IgD-negative memory B cell (primary cell): ENCODE results near the gene ARPC3. TPM values are rescaled to one million over a fixed set of nuclear protein-coding genes. Genes with fewer than 3 reads are reported as not detected.
"Not testable (repeated sequence)": the region's sequence is repeated elsewhere in the genome, so short reads cannot be mapped to it uniquely, and the experiment has no call there.

Experiments
- H3K27ac Mint-ChIP-seq, 3 donors: one replicate each; pipeline ENCODE4 v1.8.0; 2020 to 2022; ENCODE audit warnings: mild to moderate bottlenecking in 3 of 3, mixed read lengths in 3 of 3, moderate library complexity in 1 of 3
- H3K27me3 Mint-ChIP-seq: one replicate; pipeline ENCODE4 v1.8.0; 2021; ENCODE audit warnings: mixed read lengths
- H3K36me3 Mint-ChIP-seq: one replicate; pipeline ENCODE4 v1.8.0; 2020; ENCODE audit warnings: mild to moderate bottlenecking, mixed read lengths
- H3K4me1 Mint-ChIP-seq, 3 donors: one replicate each; pipeline ENCODE4 v1.8.0; 2020 to 2022; ENCODE audit warnings: mixed read lengths in 3 of 3, mild to moderate bottlenecking in 1 of 3
- H3K4me3 Mint-ChIP-seq, 4 donors: one replicate each; pipeline ENCODE4 v1.8.0; 2020 to 2022; ENCODE audit warnings: mild to moderate bottlenecking in 4 of 4, mixed read lengths in 4 of 4, moderate library complexity in 3 of 4
- H3K9me3 Mint-ChIP-seq, 3 donors: one replicate each; pipeline ENCODE4 v1.8.0; 2020 to 2021; ENCODE audit warnings: mixed read lengths in 3 of 3, mild to moderate bottlenecking in 1 of 3
- polyA plus RNA-seq: library from polyadenylated mRNA; unstranded; fragments of 300-500 nt; fragmentation: Illumina TruSeq; gene quantifications from one replicate; pipeline ENCODE4 v1.2.3, GENCODE V29; 2021

Gene ARPC3
- polyA plus RNA-seq, 1 donor from 2014 or later: 1,315 TPM

- Mint-ChIP-seq H3K4me1 (peaks cover 2 to 6% (median 6%) of the 10 kb centered on the region in 3 donors), H3K9me3 (no peaks in the 10 kb centered on the region), H3K27me3 (peaks cover 3% of the 10 kb centered on the region), H3K4me3 (peak overlapping the region in 1 of 4 donors; percentile 97), H3K36me3 (no peaks in the 10 kb centered on the region), H3K27ac (peak overlapping the region in 1 of 3 donors; percentile 88)
Observed at GRCh38 chr12:110431957-110432587, 18.1 kb downstream of the ARPC3 start.

DNA sequence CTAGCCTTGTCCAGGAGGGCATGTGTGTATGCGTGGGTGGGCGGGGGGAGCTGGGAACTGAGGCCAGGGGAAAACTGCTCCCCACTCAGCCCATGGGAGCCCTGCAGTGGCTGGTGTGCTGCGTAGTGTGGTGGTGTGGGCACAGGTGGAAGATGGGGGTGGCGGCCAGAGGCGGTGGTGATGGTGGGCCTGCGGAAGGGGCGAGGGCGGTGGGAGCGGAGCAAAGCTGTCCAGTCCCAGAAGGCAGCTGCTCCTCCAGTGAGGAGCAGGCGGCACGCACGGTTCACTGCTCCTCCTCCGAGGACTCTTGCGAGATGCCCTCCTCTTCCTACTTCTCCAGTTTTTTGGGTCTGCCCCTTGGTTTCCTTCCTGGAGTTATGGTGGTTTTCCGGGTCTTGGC lies 20.5 kb downstream of the ARPC3 start:
- not testable (repeated sequence) for H3K9me3 Mint-ChIP-seq, H3K27me3 Mint-ChIP-seq, H3K4me1 Mint-ChIP-seq, H3K36me3 Mint-ChIP-seq
- Mint-ChIP-seq H3K27ac (peak overlapping the region in 1 of 3 donors; percentile 34), H3K4me3 (peak overlapping the region in 1 of 4 donors; percentile 37)

GRCh38 chr12:110426406-110426805 lies 23.7 kb downstream of the ARPC3 start:
- Mint-ChIP-seq H3K27ac (no peak overlapping the region), H3K4me1 (peaks cover 2 to 3% (median 3%) of the 10 kb centered on the region in 3 donors), H3K27me3 (peaks cover 3% of the 10 kb centered on the region), H3K36me3 (no peaks in the 10 kb centered on the region), H3K4me3 (no peak overlapping the region), H3K9me3 (no peaks in the 10 kb centered on the region)

DNA sequence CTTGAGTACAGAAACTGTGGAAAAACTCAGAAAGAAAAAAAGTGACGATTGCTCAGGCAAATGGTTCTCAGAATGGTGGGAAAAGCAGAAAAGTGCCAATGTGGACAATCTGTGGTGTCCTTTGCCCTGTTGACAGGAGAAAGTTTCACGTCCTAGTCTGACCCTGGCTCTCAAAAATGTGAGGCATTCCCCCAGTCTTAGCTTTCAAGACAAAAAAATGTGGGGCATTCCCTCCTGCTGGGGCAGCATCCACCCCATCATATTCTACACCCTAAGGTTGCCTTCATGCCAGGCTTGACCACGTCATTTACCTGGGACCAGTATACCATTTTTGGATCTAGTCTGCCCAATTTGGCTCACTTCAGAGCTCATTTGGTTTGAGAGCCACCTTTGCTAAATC lies 25.9 kb downstream of the ARPC3 start:
- Mint-ChIP-seq H3K4me3 (no peak overlapping the region), H3K9me3 (no peaks in the 10 kb centered on the region), H3K27ac (no peak overlapping the region), H3K27me3 (peaks cover 3% of the 10 kb centered on the region), H3K4me1 (no peaks in the 10 kb centered on the region), H3K36me3 (no peaks in the 10 kb centered on the region)

- H3K4me1 Mint-ChIP-seq: peaks cover 7 to 11% (median 9%) of the 10 kb centered on the region in 3 donors
- H3K9me3 Mint-ChIP-seq: no peaks in the 10 kb centered on the region
- no peaks in the 10 kb centered on the region for H3K36me3 Mint-ChIP-seq
- H3K27me3 Mint-ChIP-seq: peaks cover 3% of the 10 kb centered on the region
- no peak overlapping the region for H3K27ac Mint-ChIP-seq
- no peak overlapping the region for H3K4me3 Mint-ChIP-seq
Observed at GRCh38 chr12:110421701-110422100, 28.4 kb downstream of the ARPC3 start.

DNA sequence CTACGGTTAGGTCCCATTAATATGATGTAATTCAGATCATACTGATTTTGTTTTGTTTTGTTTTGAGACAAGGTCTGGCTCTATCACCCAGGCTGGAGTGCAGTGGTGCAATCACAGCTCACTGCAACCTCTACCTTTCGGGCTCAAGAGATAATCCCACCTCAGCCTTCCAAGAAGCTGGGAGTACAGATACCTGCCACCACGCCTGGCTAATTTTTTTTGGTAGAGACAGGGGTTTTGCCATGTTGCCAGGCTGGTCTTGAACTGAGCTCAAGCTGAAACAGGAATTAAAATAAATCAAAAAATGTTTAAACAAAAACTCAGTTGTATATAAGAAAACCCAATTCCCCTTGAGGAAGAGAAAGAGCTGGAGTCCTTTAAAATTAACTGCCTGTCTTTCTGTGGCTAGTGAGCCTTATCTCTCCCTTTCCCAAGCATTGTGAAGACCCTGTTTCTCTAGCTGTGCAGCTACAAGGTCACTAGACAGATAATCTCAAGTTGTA lies 28.9 kb downstream of the ARPC3 start:
- Mint-ChIP-seq H3K27me3 (peaks cover 3% of the 10 kb centered on the region), H3K36me3 (no peaks in the 10 kb centered on the region), H3K9me3 (no peaks in the 10 kb centered on the region), H3K27ac (no peak overlapping the region), H3K4me3 (no peak overlapping the region), H3K4me1 (peaks cover 7 to 11% (median 9%) of the 10 kb centered on the region in 3 donors)

- H3K4me3 Mint-ChIP-seq, H3K9me3 Mint-ChIP-seq, H3K36me3 Mint-ChIP-seq, H3K27me3 Mint-ChIP-seq, H3K27ac Mint-ChIP-seq: not testable (repeated sequence)
- H3K4me1 Mint-ChIP-seq: peaks cover 7 to 11% (median 9%) of the 10 kb centered on the region in 3 donors
Observed at GRCh38 chr12:110420644-110421043, 29.5 kb downstream of the ARPC3 start.

GRCh38 chr12:110417113-110417512 lies 33.0 kb downstream of the ARPC3 start:
- peak overlapping the region in 1 of 4 donors; percentile 71 for H3K4me3 Mint-ChIP-seq
- H3K27ac Mint-ChIP-seq: not testable (repeated sequence)

DNA sequence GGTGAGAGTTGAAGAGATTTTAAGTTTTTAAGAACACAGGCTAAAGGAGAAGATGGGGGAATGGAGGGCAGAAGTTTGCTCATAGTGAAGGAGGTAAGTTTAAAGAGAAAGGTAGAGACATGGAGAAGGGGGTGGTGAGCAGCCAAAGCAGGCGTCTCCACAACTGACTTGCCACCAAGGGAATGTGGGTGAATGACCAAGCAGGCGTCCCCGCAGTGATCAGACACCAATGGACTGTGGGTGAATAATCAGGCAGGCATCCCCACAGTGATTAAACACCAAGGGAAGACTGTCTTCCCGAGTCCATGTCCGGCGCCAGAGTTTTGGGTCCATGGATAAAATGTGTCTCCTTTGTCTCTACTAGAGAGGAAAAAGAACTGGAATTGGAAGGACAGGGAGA lies 40.1 kb downstream of the ARPC3 start:
- H3K36me3 Mint-ChIP-seq, H3K4me1 Mint-ChIP-seq, H3K27me3 Mint-ChIP-seq, H3K9me3 Mint-ChIP-seq, H3K27ac Mint-ChIP-seq, H3K4me3 Mint-ChIP-seq: not testable (repeated sequence)

More at GRCh38 chr12:110417113-110417512, 33.0 kb downstream of the ARPC3 start:
- not testable (repeated sequence) for H3K36me3 Mint-ChIP-seq, H3K9me3 Mint-ChIP-seq, H3K27me3 Mint-ChIP-seq
- peaks cover 7 to 11% (median 9%) of the 10 kb centered on the region in 3 donors for H3K4me1 Mint-ChIP-seq

DNA sequence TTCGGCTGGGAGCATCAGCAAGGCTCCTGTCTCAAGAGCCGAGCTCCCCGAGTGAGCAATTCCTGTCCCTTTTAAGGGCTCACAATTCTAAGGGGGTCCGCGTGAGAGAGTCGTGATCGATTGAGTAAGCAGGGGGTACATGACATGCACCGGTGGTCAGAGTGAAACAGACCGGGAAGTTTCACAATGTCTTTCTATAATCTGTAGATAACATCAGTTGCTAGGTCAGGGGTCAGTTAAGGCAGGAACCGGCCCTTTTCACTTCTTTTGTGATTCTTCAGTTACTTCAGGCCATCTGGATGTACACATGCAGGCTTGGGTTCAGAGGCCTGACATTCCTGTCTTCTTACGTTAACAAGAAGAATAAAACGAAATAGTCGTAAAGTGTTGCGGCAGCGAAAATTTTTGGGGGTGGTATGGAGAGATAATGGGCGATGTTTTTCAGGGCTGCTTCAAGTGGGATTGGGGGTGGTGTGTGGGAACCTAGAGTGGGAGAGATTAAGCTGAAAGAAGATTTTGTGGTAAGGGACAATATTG lies 44.9 kb downstream of the ARPC3 start:
- H3K36me3 Mint-ChIP-seq, H3K4me3 Mint-ChIP-seq, H3K9me3 Mint-ChIP-seq, H3K27ac Mint-ChIP-seq, H3K27me3 Mint-ChIP-seq: not testable (repeated sequence)
- peaks cover 14 to 20% (median 14%) of the 10 kb centered on the region in 3 donors for H3K4me1 Mint-ChIP-seq

- peaks cover 2% of the 10 kb centered on the region for H3K36me3 Mint-ChIP-seq
- peak overlapping the region; percentile 99 to 100 (median 99) for H3K27ac Mint-ChIP-seq
- no peaks in the 10 kb centered on the region for H3K27me3 Mint-ChIP-seq
- H3K4me1 Mint-ChIP-seq: peaks cover 17 to 22% (median 21%) of the 10 kb centered on the region in 3 donors
- peak overlapping the region in 3 of 4 donors; percentile 98 to 100 (median 99) for H3K4me3 Mint-ChIP-seq
- no peaks in the 10 kb centered on the region for H3K9me3 Mint-ChIP-seq
Observed at GRCh38 chr12:110403976-110404682, 46.0 kb downstream of the ARPC3 start.

DNA sequence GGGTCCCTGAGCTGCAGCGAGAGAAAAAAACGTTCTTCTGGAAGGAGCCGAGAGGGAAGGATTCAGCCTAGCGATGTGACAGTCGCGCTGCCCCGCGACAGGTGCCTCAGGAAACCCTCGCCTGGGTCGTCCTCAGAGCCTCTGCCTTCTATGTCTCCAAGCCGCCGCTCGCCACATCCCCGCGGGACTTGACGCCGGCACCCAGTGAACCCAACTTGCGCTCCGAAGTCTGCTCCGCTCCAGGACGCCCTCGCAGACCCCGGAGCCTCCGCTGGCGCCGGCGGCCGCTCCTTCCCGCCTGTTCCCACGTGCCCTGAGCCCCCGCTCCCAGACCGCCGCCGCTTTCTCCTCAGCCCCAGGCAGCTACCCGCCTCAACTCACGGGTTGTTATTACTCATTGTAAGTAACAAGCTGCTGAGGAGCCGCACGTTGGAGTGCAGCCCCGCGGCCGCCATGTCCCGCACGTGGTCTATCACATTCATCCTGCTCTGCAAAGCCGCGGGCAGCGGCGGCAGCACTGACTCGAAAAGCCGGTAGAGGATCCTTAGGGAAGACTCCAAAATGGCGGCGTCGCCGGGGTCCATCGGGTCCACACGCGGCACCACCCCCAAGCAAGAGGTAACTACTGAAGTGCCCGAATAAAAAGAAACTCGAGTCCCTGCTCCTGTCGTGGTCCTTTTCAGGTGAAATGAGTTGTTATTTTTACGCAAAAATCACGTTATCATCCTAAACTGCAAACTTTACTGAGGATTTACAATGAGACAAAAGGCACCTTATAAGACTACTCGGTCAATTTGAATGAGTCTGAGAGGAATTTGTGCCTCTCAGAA lies 46.8 kb downstream of the ARPC3 start, which contains the start of gene ANAPC7:
ANAPC7 (minus strand) TSS at position 563 of the 830 bp plus-strand sequence; CDS start at position 482, 81 bp downstream.
- peak within 1 kb of the TSS in 3 of 4 donors; percentile 98 to 100 (median 99) for H3K4me3 Mint-ChIP-seq
- H3K4me1 Mint-ChIP-seq: peaks cover 17 to 22% (median 21%) of the 10 kb centered on the region in 3 donors
- H3K27me3 Mint-ChIP-seq: no peaks in the 10 kb centered on the region

More for the DNA sequence above, 46.8 kb downstream of the ARPC3 start, which contains the start of gene ANAPC7:
- Mint-ChIP-seq H3K9me3 (no peaks in the 10 kb centered on the region), H3K27ac (peak within 1 kb of the TSS; percentile 99 to 100 (median 99)), H3K36me3 (peaks cover 2% of the 10 kb centered on the region)
